Esophagus squamous epithelium (tissue), 4 donors: ENCODE data around the gene NLK.

Source experiments
- CTCF ChIP-seq, 6 experiments: fragments of 450-650 bp in 4 of 6; fragments of 200-600 bp in 2 of 6; sonication (generic) in 2 of 6; IDR thresholded peaks; one replicate each; pipeline ENCODE4 v1.5.1; 2016 to 2019; ENCODE audit warnings: antibody characterized with exemption in 6 of 6, mild to moderate bottlenecking in 4 of 6, moderate library complexity in 4 of 6
- POLR2A ChIP-seq, 4 donors: fragments of 450-650 bp; IDR thresholded peaks; one replicate each; pipeline ENCODE4 v1.6.1; 2017; ENCODE audit warnings: antibody characterized with exemption in 4 of 4, mild to moderate bottlenecking in 4 of 4, moderate library complexity in 3 of 4

DNA sequence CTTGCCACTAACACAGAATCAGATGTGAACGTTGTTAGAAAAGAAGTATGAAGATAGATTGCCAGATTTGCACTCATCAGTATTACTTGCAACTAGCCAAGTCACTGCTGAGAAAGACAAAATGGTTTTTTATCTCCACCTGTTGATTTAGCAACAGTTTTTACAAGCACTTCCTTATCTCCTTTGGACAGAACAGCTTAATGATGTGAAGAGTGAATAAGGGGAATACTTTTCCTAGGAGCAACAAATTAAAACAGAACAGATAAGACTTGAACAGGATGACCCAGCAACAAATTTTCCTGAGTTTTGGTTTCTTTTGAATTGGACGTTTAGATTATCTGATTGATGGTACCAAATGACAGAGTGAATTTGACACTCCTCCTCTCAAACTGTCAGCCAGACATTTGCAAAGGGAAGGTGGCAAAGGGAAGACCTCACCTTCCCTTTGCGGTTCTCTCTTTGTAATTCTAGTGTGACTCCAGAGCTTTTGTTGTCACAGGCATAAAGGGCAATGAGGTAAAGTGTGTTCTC, 130.6 kb downstream of the NLK start:
- TF ChIP-seq CTCF (IDR thresholded peaks at IDR 0.05): no peak
- TF ChIP-seq POLR2A (IDR thresholded peaks at IDR 0.05): no peak
